ENCODE measurements around the gene TMEM52.

TMEM52 gene

GRCh38 chr1:1881727-1882126 lies 37.4 kb downstream of the TMEM52 start:
- H3K9ac ChIP-seq (ENCODE audit: low read depth, low read length, poor library complexity) = no peak overlapping the region
- no peak overlapping the region for H3K23ac ChIP-seq (ENCODE audit: low read depth, low read length, poor library complexity)
- no peaks in the 10 kb centered on the region for H3K79me1 ChIP-seq (ENCODE audit: low read depth, low read length)
- no peak overlapping the region for H2BK5ac ChIP-seq (ENCODE audit: low read length)
- DNase-seq (ENCODE audit: low spot score) = no peak
- H3K4ac ChIP-seq (ENCODE audit: low read length) = no peak overlapping the region
- H3K4me3 ChIP-seq (ENCODE audit: low read length in 2 of 2) = no peak overlapping the region
- no peak overlapping the region for H2BK12ac ChIP-seq (ENCODE audit: low read length)
- no peaks in the 10 kb centered on the region for H3K27me3 ChIP-seq (ENCODE audit: control insufficient read depth in 3 of 3, insufficient read depth in 3 of 3, low read depth in 1 of 3, low read length in 3 of 3)
- WGBS, 2 donors (ENCODE audit: extremely low coverage in 2 of 2, insufficient read length in 2 of 2, insufficient replicate concordance in 1 of 2) = no CpG with 5 or more reads among the region's 6 CpGs
- H2AK5ac ChIP-seq (ENCODE audit: low read depth, low read length) = no peak overlapping the region
- no peak overlapping the region for H3K18ac ChIP-seq (ENCODE audit: low read length)
- no peak overlapping the region for H3K4me2 ChIP-seq (ENCODE audit: insufficient read depth, low read length, poor library complexity, severe bottlenecking)
- peaks cover 5 to 79% of the 10 kb centered on the region in 2 donors for H3K36me3 ChIP-seq (replicated peaks in 1 of 2; ENCODE audit: control insufficient read depth in 2 of 2, insufficient read depth in 2 of 2, low read length in 2 of 2)
- H3K27ac ChIP-seq (replicated peaks; ENCODE audit: low read length) = no peak overlapping the region
- no peak overlapping the region for H3K14ac ChIP-seq (ENCODE audit: low read length)
- no peak overlapping the region for H2BK120ac ChIP-seq (ENCODE audit: low read depth, low read length)
- H3K4me1 ChIP-seq (ENCODE audit: control insufficient read depth in 2 of 2, insufficient read depth in 1 of 2, low read depth in 1 of 2, low read length in 2 of 2) = peaks cover 0 to 4% of the 10 kb centered on the region in 2 donors
- H2BK15ac ChIP-seq (ENCODE audit: low read length) = no peak overlapping the region
- H3K9me3 ChIP-seq (replicated peaks in 1 of 2; ENCODE audit: control insufficient read depth in 2 of 2, insufficient read depth in 1 of 2, low read depth in 1 of 2, low read length in 2 of 2) = peaks cover 0 to 31% of the 10 kb centered on the region in 2 donors
- H4K91ac ChIP-seq (ENCODE audit: low read depth, low read length, poor library complexity) = no peak overlapping the region
- no peak overlapping the region for H2AFZ ChIP-seq (ENCODE audit: low read length)
- H4K8ac ChIP-seq (ENCODE audit: low read depth, low read length) = no peak overlapping the region

GRCh38 chr1:1880617-1881312 lies 38.3 kb downstream of the TMEM52 start:
- Histone ChIP-seq H2BK120ac (ENCODE audit: low read depth, low read length) (no peak overlapping the region), H3K14ac (ENCODE audit: low read length) (no peak overlapping the region), H2AK5ac (ENCODE audit: low read depth, low read length) (no peak overlapping the region), H3K4me3 (ENCODE audit: low read length in 2 of 2) (no peak overlapping the region), H3K27ac (replicated peaks; ENCODE audit: low read length) (no peak overlapping the region), H4K91ac (ENCODE audit: low read depth, low read length, poor library complexity) (no peak overlapping the region), H3K79me1 (ENCODE audit: low read depth, low read length) (no peaks in the 10 kb centered on the region), H3K4me2 (ENCODE audit: insufficient read depth, low read length, poor library complexity, severe bottlenecking) (no peak overlapping the region), H2BK15ac (ENCODE audit: low read length) (no peak overlapping the region), H2BK12ac (ENCODE audit: low read length) (no peak overlapping the region), H4K8ac (ENCODE audit: low read depth, low read length) (no peak overlapping the region), H3K9me3 (replicated peaks in 1 of 2; ENCODE audit: control insufficient read depth in 2 of 2, insufficient read depth in 1 of 2, low read depth in 1 of 2, low read length in 2 of 2) (peaks cover 0 to 34% of the 10 kb centered on the region in 2 donors), H3K27me3 (ENCODE audit: control insufficient read depth in 3 of 3, insufficient read depth in 3 of 3, low read depth in 1 of 3, low read length in 3 of 3) (no peaks in the 10 kb centered on the region), H2BK5ac (ENCODE audit: low read length) (no peak overlapping the region), H3K18ac (ENCODE audit: low read length) (no peak overlapping the region), H3K36me3 (replicated peaks in 1 of 2; ENCODE audit: control insufficient read depth in 2 of 2, insufficient read depth in 2 of 2, low read length in 2 of 2) (peaks cover 13 to 83% of the 10 kb centered on the region in 2 donors), H3K9ac (ENCODE audit: low read depth, low read length, poor library complexity) (no peak overlapping the region), H3K4ac (ENCODE audit: low read length) (no peak overlapping the region), H3K23ac (ENCODE audit: low read depth, low read length, poor library complexity) (no peak overlapping the region), H3K4me1 (ENCODE audit: control insufficient read depth in 2 of 2, insufficient read depth in 1 of 2, low read depth in 1 of 2, low read length in 2 of 2) (peaks cover 0 to 4% of the 10 kb centered on the region in 2 donors), H2AFZ (ENCODE audit: low read length) (no peak overlapping the region)
- no CpG with 5 or more reads among the region's 13 CpGs for WGBS, 2 donors (ENCODE audit: extremely low coverage in 2 of 2, insufficient read length in 2 of 2, insufficient replicate concordance in 1 of 2)
- no peak for DNase-seq (ENCODE audit: low spot score)

- Histone ChIP-seq H2AK5ac (ENCODE audit: low read depth, low read length) (no peak overlapping the region), H2AFZ (ENCODE audit: low read length) (no peak overlapping the region), H3K36me3 (replicated peaks in 1 of 2; ENCODE audit: control insufficient read depth in 2 of 2, insufficient read depth in 2 of 2, low read length in 2 of 2) (peaks cover 19 to 86% of the 10 kb centered on the region in 2 donors), H3K9ac (ENCODE audit: low read depth, low read length, poor library complexity) (no peak overlapping the region), H4K8ac (ENCODE audit: low read depth, low read length) (no peak overlapping the region), H2BK5ac (ENCODE audit: low read length) (no peak overlapping the region), H3K4ac (ENCODE audit: low read length) (no peak overlapping the region), H3K18ac (ENCODE audit: low read length) (no peak overlapping the region), H3K14ac (ENCODE audit: low read length) (no peak overlapping the region), H4K91ac (ENCODE audit: low read depth, low read length, poor library complexity) (no peak overlapping the region), H3K27me3 (ENCODE audit: control insufficient read depth in 3 of 3, insufficient read depth in 3 of 3, low read depth in 1 of 3, low read length in 3 of 3) (no peaks in the 10 kb centered on the region), H3K79me1 (ENCODE audit: low read depth, low read length) (no peaks in the 10 kb centered on the region), H3K4me1 (ENCODE audit: control insufficient read depth in 2 of 2, insufficient read depth in 1 of 2, low read depth in 1 of 2, low read length in 2 of 2) (peaks cover 0 to 4% of the 10 kb centered on the region in 2 donors), H2BK12ac (ENCODE audit: low read length) (no peak overlapping the region), H3K9me3 (replicated peaks in 1 of 2; ENCODE audit: control insufficient read depth in 2 of 2, insufficient read depth in 1 of 2, low read depth in 1 of 2, low read length in 2 of 2) (peaks cover 0 to 41% of the 10 kb centered on the region in 2 donors), H3K4me2 (ENCODE audit: insufficient read depth, low read length, poor library complexity, severe bottlenecking) (no peak overlapping the region), H2BK120ac (ENCODE audit: low read depth, low read length) (no peak overlapping the region), H2BK15ac (ENCODE audit: low read length) (no peak overlapping the region), H3K27ac (replicated peaks; ENCODE audit: low read length) (no peak overlapping the region), H3K23ac (ENCODE audit: low read depth, low read length, poor library complexity) (no peak overlapping the region), H3K4me3 (ENCODE audit: low read length in 2 of 2) (no peak overlapping the region)
- DNase-seq (ENCODE audit: low spot score) = no peak
- no CpG with 5 or more reads among the region's 5 CpGs for WGBS, 2 donors (ENCODE audit: extremely low coverage in 2 of 2, insufficient read length in 2 of 2, insufficient replicate concordance in 1 of 2)
Observed at GRCh38 chr1:1879942-1880341, 39.1 kb downstream of the TMEM52 start.

- H3K9me3 ChIP-seq (replicated peaks in 1 of 2; ENCODE audit: control insufficient read depth in 2 of 2, insufficient read depth in 1 of 2, low read depth in 1 of 2, low read length in 2 of 2) = peaks cover 1 to 50% of the 10 kb centered on the region in 2 donors
- H2AK5ac ChIP-seq (ENCODE audit: low read depth, low read length) = no peak overlapping the region
- H2BK5ac ChIP-seq (ENCODE audit: low read length) = no peak overlapping the region
- H3K4me3 ChIP-seq (ENCODE audit: low read length in 2 of 2) = no peak overlapping the region
- no peak overlapping the region for H2BK120ac ChIP-seq (ENCODE audit: low read depth, low read length)
- no peak overlapping the region for H3K18ac ChIP-seq (ENCODE audit: low read length)
- WGBS, 2 donors (ENCODE audit: extremely low coverage in 2 of 2, insufficient read length in 2 of 2, insufficient replicate concordance in 1 of 2) = no CpG with 5 or more reads among the region's 5 CpGs
- H3K79me1 ChIP-seq (ENCODE audit: low read depth, low read length) = peaks cover 2% of the 10 kb centered on the region
- no peak overlapping the region for H3K4ac ChIP-seq (ENCODE audit: low read length)
- no peak overlapping the region for H3K4me2 ChIP-seq (ENCODE audit: insufficient read depth, low read length, poor library complexity, severe bottlenecking)
- H2BK12ac ChIP-seq (ENCODE audit: low read length) = no peak overlapping the region
- H3K36me3 ChIP-seq (replicated peaks in 1 of 2; ENCODE audit: control insufficient read depth in 2 of 2, insufficient read depth in 2 of 2, low read length in 2 of 2) = peaks cover 31 to 91% of the 10 kb centered on the region in 2 donors
- H3K23ac ChIP-seq (ENCODE audit: low read depth, low read length, poor library complexity) = no peak overlapping the region
- H2BK15ac ChIP-seq (ENCODE audit: low read length) = no peak overlapping the region
- H3K27me3 ChIP-seq (ENCODE audit: control insufficient read depth in 3 of 3, insufficient read depth in 3 of 3, low read depth in 1 of 3, low read length in 3 of 3) = no peaks in the 10 kb centered on the region
- H3K4me1 ChIP-seq (ENCODE audit: control insufficient read depth in 2 of 2, insufficient read depth in 1 of 2, low read depth in 1 of 2, low read length in 2 of 2) = peaks cover 0 to 4% of the 10 kb centered on the region in 2 donors
- H3K9ac ChIP-seq (ENCODE audit: low read depth, low read length, poor library complexity) = no peak overlapping the region
- DNase-seq (ENCODE audit: low spot score) = no peak
- no peak overlapping the region for H3K27ac ChIP-seq (replicated peaks; ENCODE audit: low read length)
- H2AFZ ChIP-seq (ENCODE audit: low read length) = no peak overlapping the region
- H4K8ac ChIP-seq (ENCODE audit: low read depth, low read length) = no peak overlapping the region
- H4K91ac ChIP-seq (ENCODE audit: low read depth, low read length, poor library complexity) = no peak overlapping the region
- H3K14ac ChIP-seq (ENCODE audit: low read length) = no peak overlapping the region
Observed at GRCh38 chr1:1877865-1878436, 41.1 kb downstream of the TMEM52 start.

All from neuronal stem cell (in vitro differentiated cells).